NCI-H748 treated with DMSO at 0.1 percent for 48 hours (cell line): ENCODE measurements around the gene PTBP1.

Experiments
- DNase-seq: peaks from one replicate; lab custom pipeline; 2025; lab: John Stamatoyannopoulos, UW

Gene PTBP1

DNA sequence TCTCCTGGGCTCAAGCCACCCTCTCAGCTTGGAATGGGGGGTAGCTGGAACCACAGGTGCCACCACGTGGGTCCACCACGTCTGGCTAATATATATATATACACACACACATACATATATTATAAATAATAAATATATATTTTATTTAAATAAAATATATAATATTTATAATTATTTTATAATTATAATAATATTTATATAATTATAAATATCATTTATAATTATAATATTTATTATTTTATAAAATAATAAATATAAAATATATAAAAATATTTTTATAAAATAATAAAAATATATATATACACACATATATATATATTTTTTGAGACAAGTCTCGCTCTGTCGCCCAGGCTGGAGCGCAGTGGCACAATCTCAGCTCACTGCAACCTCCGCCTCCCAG lies 57.3 kb downstream of the PTBP1 start:
- no peak for DNase-seq

DNA sequence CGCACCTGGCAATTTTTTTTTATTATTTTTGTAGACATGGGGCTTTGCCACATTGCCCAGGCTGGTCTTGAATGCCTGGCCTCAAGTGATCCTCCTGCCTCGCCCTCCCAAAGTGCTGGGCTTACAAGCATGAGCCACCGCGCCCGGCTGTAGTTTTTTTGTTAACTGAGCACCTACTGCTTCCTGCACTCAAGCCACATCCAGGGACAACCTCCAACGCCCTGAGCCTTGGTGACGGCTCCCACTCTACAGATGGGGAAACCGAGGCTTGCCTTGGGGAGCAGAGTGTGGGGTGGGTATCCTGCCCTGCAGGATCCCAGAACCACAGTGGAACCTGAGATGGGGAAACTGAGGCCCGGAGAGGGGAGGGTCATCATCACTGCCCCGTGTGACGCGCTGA lies 57.9 kb downstream of the PTBP1 start:
- DNase-seq = no peak

DNA sequence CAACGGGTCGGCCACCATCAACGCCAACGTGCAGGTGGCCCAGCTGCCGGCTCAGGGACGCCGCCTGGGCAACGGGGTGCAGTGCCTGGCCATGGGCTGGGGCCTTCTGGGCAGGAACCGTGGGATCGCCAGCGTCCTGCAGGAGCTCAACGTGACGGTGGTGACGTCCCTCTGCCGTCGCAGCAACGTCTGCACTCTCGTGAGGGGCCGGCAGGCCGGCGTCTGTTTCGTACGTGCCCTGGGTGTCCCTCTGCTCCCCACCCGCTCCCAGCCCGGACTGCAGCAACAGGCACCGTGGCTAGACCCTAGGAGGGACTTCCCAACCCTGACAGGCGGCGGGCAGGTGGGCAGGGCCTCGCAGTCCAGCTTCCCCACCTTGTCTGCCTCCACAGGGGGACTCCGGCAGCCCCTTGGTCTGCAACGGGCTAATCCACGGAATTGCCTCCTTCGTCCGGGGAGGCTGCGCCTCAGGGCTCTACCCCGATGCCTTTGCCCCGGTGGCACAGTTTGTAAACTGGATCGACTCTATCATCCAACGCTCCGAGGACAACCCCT lies 58.4 kb downstream of the PTBP1 start:
- DNase-seq = no peak

DNA sequence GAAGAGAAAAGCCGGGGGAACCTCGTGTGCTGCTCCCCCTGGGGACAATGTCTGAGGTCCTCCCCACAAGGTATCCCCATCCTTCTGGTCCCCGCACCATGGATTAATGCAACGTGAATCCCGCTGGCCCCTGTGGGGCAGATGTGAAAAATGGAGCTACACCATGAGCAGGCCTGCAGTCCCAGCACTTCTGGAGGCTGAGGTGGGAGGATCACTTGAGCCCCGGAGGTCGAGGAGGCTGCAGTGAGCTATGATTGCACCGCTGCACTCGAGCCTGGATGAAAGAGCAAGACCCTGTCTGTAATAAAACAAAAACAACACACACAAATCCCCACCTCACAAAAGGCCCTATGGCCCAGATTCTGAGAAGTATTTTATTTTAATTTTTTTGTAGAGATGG lies 61.0 kb downstream of the PTBP1 start:
- no peak for DNase-seq

DNA sequence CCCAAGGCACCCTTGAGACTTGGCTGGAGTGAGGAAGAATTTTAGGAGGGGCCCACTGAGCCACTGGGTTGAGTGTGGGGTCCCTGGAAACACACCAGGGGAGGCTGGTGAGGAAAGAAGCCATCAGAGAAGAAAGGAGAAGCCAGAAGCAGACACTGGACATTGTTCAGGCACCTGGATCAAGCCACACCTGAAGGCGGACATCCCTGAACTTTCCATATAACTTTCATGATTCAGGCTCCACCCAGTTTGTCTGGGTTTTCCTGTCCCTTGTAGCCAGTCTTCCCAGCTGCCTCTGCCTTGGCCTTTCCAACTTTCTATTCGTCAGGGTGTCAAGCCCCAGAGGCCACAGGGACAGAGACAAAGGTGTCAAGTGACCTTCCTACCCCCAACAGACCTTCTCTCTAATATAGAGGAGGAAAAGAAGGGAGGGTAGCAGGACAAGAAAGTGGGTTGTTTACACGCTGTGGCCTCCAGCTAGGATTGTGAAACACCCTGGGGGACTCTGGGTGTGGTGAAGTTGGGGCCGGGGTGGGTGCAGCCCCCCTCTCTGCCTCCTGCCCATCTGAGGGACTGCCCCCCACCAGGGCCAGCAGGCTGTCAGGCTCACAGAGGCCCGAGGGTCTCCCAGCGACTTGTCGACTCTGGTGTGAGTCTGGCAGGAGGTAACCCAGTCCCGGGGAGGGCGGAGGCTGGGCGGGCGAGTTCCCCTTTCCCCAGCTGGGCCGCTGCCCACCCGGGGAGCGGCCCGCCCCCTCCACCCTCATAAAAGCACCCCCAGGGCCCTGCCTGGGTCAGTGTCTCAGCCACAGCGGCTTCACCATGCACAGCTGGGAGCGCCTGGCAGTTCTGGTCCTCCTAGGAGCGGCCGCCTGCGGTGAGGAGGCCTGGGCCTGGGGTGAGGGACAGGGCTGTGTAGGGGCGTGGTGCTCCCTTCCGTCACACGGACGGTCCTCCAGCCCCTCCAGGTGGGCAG lies 61.9 kb downstream of the PTBP1 start, which contains the start of gene CFD:
Gene CFD (plus strand): TSS at position 797 of the 976 bp plus-strand sequence. CDS start 26 bp downstream, at position 823.
- no peak for DNase-seq

DNA sequence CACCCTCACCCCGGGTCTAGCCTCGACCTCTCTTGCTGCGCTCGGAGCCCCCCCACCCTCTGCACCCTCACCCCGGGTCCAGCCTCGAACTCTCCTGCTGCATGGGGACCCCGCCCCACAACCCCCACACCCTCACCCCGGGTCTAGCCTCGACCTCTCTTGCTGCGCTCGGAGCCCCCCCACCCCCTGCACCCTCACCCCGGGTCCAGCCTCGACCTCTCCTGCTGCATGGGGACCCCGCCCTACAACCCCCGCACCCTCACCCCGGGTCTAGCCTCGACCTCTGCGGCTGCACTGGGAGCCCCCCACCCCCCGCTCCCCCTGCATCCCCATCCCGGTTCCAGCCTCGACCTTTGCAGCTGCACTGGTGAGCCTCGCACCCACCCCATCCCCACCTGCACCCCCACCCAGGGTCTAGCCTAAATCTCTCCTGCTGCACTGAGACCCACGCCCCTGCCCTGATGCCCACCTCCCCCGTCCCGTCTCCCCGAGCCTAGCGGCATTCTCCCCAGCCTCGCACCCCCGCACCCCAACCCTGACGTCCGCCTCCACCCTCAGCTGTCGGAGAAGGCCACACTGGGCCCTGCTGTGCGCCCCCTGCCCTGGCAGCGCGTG lies 64.0 kb downstream of the PTBP1 start:
- no peak for DNase-seq
